Mesothelial cell of epicardium (in vitro differentiated cells): ENCODE measurements around the gene FAM210B. TPM values are rescaled to one million over a fixed set of nuclear protein-coding genes. Genes with fewer than 3 reads are reported as not detected.

ENCODE experiments used
- DNase-seq, 2 experiments: peaks; one replicate each; pipeline ENCODE4 v3.0.0; 2021; ENCODE audit warnings: low spot score in 2 of 2; ENCODE audit not compliant: unreplicated experiment in 2 of 2
- H3K27ac Mint-ChIP-seq: 2 replicates; pipeline ENCODE4 v1.8.0; 2021; ENCODE audit warnings: mixed read lengths
- H3K27me3 Mint-ChIP-seq: 2 replicates; pipeline ENCODE4 v1.8.0; 2021; ENCODE audit warnings: low read depth, mixed read lengths
- H3K36me3 Mint-ChIP-seq: 2 replicates; pipeline ENCODE4 v1.8.0; 2021; ENCODE audit warnings: mixed read lengths
- H3K4me1 Mint-ChIP-seq: 2 replicates; pipeline ENCODE4 v1.8.0; 2021; ENCODE audit warnings: mixed read lengths
- H3K4me3 Mint-ChIP-seq: 2 replicates; pipeline ENCODE4 v1.8.0; 2021; ENCODE audit warnings: mild to moderate bottlenecking, moderate library complexity, mixed read lengths
- H3K9me3 Mint-ChIP-seq: 2 replicates; pipeline ENCODE4 v1.8.0; 2021; ENCODE audit warnings: mixed read lengths
- total RNA-seq: library from RNA; stranded (reverse); gene quantifications from 3 replicates; pipeline ENCODE4 v1.2.1, GENCODE V29; 2021
- TF ChIP-seq, protein P1 (sequence below): fragments of 200-600 bp; sonication (generic); IDR thresholded peaks from one replicate; pipeline ENCODE4 v1.5.0; 2021; ENCODE audit warnings: antibody characterized with exemption; ENCODE audit not compliant: unreplicated experiment

The FAM210B gene
- total RNA-seq, 1 donor from 2014 or later, result 66.4 TPM

DNA sequence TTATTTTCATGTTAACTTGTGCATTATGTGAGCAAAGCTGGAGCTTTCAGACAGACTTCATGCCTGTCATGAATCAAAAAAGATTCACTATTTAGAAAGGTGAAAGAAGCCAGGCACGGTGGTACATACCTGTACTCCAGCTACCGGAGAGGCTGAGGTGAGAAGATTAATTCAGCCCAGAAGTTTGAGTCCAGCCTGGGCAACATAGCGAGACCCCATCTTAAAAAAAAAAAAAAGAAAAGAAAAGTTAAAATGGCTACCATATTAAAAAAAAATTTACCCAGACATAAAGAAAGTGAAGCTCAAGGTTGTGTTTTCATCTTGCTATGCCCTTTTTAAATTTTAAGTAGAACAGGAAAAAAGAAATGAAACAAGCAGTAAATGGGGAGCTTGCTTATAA lies 54.2 kb downstream of the FAM210B start:
- H3K4me3 Mint-ChIP-seq, result no peak overlapping the region

DNA sequence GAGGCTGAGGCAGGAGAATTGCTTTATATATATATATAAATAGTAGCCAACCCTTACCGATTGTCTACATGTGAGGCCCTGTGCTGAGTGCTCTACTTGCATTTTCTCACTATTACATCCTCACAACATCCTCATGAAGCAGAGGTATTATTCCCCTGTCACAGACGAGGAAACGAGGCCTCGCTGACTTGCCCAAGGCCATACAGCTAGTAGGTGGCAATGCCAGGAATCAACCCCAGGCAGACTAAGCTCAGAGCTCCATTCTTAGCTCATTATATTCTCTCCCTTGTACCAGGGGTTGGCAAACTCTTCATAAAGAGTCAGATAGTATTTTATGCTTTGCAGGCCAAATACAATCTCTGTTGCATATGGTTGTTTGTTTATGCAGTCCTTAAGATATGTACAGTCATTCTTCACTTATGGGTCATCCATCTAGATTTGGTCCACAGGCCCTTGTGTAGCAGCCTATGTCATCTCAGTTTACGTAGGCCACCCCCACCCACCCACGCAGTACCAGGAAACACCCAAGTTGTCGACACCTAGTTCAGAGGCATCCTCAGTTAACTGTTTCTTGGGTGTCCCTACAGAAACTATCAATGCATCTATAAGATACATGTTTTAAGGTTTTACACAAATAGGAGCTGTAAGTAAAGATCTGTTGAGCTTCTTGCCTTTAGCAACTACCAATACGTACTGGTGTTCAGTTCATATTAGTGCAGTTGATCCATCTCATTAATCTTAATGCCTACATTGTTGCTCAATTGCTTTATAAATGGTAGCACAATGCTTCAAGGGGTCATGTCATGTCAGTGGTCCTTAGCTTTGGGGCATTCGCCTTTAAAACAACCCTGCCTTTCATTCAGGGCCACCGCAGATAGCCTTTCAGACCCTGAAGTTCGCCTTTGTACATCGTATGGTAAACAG lies 56.3 kb downstream of the FAM210B start:
- TF ChIP-seq, protein P1, sequence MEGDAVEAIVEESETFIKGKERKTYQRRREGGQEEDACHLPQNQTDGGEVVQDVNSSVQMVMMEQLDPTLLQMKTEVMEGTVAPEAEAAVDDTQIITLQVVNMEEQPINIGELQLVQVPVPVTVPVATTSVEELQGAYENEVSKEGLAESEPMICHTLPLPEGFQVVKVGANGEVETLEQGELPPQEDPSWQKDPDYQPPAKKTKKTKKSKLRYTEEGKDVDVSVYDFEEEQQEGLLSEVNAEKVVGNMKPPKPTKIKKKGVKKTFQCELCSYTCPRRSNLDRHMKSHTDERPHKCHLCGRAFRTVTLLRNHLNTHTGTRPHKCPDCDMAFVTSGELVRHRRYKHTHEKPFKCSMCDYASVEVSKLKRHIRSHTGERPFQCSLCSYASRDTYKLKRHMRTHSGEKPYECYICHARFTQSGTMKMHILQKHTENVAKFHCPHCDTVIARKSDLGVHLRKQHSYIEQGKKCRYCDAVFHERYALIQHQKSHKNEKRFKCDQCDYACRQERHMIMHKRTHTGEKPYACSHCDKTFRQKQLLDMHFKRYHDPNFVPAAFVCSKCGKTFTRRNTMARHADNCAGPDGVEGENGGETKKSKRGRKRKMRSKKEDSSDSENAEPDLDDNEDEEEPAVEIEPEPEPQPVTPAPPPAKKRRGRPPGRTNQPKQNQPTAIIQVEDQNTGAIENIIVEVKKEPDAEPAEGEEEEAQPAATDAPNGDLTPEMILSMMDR, result no peak
- H3K9me3 Mint-ChIP-seq, result no peaks in the 10 kb centered on the region
- no peak overlapping the region for H3K27ac Mint-ChIP-seq
- no peak for DNase-seq
- no peaks in the 10 kb centered on the region for H3K27me3 Mint-ChIP-seq
- no peaks in the 10 kb centered on the region for H3K4me1 Mint-ChIP-seq
- no peak overlapping the region for H3K4me3 Mint-ChIP-seq
- H3K36me3 Mint-ChIP-seq, result peaks cover 13% of the 10 kb centered on the region

More for the DNA sequence above, 54.2 kb downstream of the FAM210B start:
- TF ChIP-seq, protein P1, result no peak
- Mint-ChIP-seq H3K27ac (no peak overlapping the region), H3K27me3 (no peaks in the 10 kb centered on the region), H3K36me3 (peaks cover 18% of the 10 kb centered on the region), H3K9me3 (no peaks in the 10 kb centered on the region), H3K4me1 (no peaks in the 10 kb centered on the region)
- no peak for DNase-seq

DNA sequence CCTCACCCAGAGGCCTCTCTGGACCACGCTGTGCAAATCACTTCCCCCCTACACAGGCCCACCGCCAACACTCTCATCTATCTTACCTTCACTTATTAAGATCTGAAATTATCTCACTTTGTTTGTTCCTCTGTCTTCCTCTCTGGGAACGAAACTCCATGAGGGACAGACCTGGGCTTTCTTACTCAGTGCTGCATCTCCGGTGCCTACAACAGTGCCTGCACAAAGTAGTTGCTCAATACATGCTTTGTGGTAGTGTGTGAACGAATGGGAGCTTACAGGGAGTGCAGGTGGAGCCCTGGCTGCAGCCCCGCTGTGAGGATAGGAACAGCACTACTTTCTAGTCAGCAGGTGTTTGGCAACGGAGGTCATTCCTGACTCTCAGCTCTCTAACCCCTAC lies 58.6 kb downstream of the FAM210B start:
- H3K36me3 Mint-ChIP-seq, result peaks cover 9% of the 10 kb centered on the region
- TF ChIP-seq, protein P1, result no peak

DNA sequence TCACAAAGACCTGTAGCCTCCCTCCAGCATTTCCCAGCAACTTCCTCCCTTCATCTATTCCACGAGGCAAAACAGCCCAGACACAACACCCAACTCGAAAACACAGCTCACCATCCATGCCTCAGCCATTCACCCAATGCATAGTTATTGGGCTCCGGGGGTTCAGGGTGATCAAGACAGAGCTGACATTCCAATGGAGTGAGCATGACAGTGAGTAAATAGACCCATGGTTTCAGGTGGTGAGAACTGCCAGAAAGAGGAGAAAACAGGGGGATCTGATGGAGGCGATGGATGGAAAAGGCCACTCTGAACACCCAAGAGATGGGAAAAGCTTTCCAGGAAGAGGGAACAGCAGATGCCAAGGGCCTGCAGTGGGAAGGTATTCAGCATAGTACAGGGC lies 59.1 kb downstream of the FAM210B start:
- H3K36me3 Mint-ChIP-seq, result peaks cover 6% of the 10 kb centered on the region
- H3K9me3 Mint-ChIP-seq, result no peaks in the 10 kb centered on the region
- H3K27ac Mint-ChIP-seq, result no peak overlapping the region
- DNase-seq, result no peak
- peaks cover 6% of the 10 kb centered on the region for H3K4me1 Mint-ChIP-seq
- no peaks in the 10 kb centered on the region for H3K27me3 Mint-ChIP-seq
- TF ChIP-seq, protein P1, result no peak
- H3K4me3 Mint-ChIP-seq, result no peak overlapping the region

More for the DNA sequence above, 58.6 kb downstream of the FAM210B start:
- no peak overlapping the region for H3K4me3 Mint-ChIP-seq
- H3K27me3 Mint-ChIP-seq, result no peaks in the 10 kb centered on the region
- DNase-seq, result no peak
- H3K27ac Mint-ChIP-seq, result no peak overlapping the region
- no peaks in the 10 kb centered on the region for H3K9me3 Mint-ChIP-seq
- H3K4me1 Mint-ChIP-seq, result peaks cover under 1% of the 10 kb centered on the region

Other genes with a start within 250 kb of the FAM210B start
- gene MC3R, start 110.2 kb upstream of the FAM210B start, total RNA-seq, result not detected in 3 replicates
- 13.2 to 14.7 TPM (median 14.4 TPM) in 3 replicates for gene AURKA, start 33.2 kb downstream of the FAM210B start, total RNA-seq
- 36.8 to 43.5 TPM (median 40.9 TPM) in 3 replicates for gene CSTF1, start 33.7 kb downstream of the FAM210B start, total RNA-seq
- gene CASS4, start 53.3 kb downstream of the FAM210B start, total RNA-seq, result 0.67 to 0.78 TPM (median 0.72 TPM) in 3 replicates
- 59.5 to 63.2 TPM (median 61.9 TPM) in 3 replicates for gene RTF2, start 109.7 kb downstream of the FAM210B start, total RNA-seq
- 0.34 to 1.3 TPM (median 0.55 TPM) in 3 replicates for gene FAM209A, start 165.8 kb downstream of the FAM210B start, total RNA-seq
- gene FAM209B, start 174.3 kb downstream of the FAM210B start, total RNA-seq, result 0.36 to 0.60 TPM in 2 of 3 replicates, not detected in the other